ENCODE measurements around the gene WDR53.

GRCh38 chr3:196553551-196553950 lies 14.8 kb downstream of the WDR53 start:
- no peak for TF ChIP-seq RNF2 (IDR thresholded peaks at IDR 0.05)
- no peak for TF ChIP-seq YBX1 (IDR thresholded peaks at IDR 0.05)
- TF ChIP-seq, protein P1, sequence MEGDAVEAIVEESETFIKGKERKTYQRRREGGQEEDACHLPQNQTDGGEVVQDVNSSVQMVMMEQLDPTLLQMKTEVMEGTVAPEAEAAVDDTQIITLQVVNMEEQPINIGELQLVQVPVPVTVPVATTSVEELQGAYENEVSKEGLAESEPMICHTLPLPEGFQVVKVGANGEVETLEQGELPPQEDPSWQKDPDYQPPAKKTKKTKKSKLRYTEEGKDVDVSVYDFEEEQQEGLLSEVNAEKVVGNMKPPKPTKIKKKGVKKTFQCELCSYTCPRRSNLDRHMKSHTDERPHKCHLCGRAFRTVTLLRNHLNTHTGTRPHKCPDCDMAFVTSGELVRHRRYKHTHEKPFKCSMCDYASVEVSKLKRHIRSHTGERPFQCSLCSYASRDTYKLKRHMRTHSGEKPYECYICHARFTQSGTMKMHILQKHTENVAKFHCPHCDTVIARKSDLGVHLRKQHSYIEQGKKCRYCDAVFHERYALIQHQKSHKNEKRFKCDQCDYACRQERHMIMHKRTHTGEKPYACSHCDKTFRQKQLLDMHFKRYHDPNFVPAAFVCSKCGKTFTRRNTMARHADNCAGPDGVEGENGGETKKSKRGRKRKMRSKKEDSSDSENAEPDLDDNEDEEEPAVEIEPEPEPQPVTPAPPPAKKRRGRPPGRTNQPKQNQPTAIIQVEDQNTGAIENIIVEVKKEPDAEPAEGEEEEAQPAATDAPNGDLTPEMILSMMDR (IDR thresholded peaks at IDR 0.05 in 2 of 3, conservative IDR thresholded peaks at IDR 0.05 in 1 of 3; ENCODE audit: insufficient read depth in 2 of 3, low read depth in 1 of 3, low read length in 3 of 3) = no peak
- no peak for TF ChIP-seq ZNF12 (CRISPR knock-in tag; IDR thresholded peaks at IDR 0.05)
- TF ChIP-seq TBL1XR1 (IDR thresholded peaks at IDR 0.05; ENCODE audit: low read length in 2 of 2) = no peak
- TF ChIP-seq ZNF274 (IDR thresholded peaks at IDR 0.05; ENCODE audit: borderline replicate concordance, low read depth, low read length) = no peak
- TF ChIP-seq POLR2AphosphoS5 (IDR thresholded peaks at IDR 0.05; ENCODE audit: control insufficient read depth, insufficient read depth, low read depth, low read length) = no peak
- no peak for TF ChIP-seq UBTF (IDR thresholded peaks at IDR 0.05; ENCODE audit: borderline replicate concordance in 1 of 2, low read depth in 2 of 2, low read length in 2 of 2)
- TF ChIP-seq KLF10 (CRISPR knock-in tag; IDR thresholded peaks at IDR 0.05) = no peak
- TF ChIP-seq RBM15 (IDR thresholded peaks at IDR 0.05; ENCODE audit: insufficient read depth, low read length) = no peak
- no peak for TF ChIP-seq HNRNPUL1 (IDR thresholded peaks at IDR 0.05; ENCODE audit: low read length)
- TF ChIP-seq ATF7 (IDR thresholded peaks at IDR 0.05) = no peak
- no peak for TF ChIP-seq ZNF282 (CRISPR knock-in tag; IDR thresholded peaks at IDR 0.05)
- TF ChIP-seq, protein P2, sequence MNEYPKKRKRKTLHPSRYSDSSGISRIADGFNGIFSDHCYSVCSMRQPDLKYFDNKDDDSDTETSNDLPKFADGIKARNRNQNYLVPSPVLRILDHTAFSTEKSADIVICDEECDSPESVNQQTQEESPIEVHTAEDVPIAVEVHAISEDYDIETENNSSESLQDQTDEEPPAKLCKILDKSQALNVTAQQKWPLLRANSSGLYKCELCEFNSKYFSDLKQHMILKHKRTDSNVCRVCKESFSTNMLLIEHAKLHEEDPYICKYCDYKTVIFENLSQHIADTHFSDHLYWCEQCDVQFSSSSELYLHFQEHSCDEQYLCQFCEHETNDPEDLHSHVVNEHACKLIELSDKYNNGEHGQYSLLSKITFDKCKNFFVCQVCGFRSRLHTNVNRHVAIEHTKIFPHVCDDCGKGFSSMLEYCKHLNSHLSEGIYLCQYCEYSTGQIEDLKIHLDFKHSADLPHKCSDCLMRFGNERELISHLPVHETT (CRISPR knock-in tag; conservative IDR thresholded peaks at IDR 0.05 in 1 of 2, IDR thresholded peaks at IDR 0.05 in 1 of 2) = no peak
